Hepatic stellate cell (primary cell): ENCODE measurements around the gene CLIP2.
"Not testable (repeated sequence)": the region's sequence is repeated elsewhere in the genome, so short reads cannot be mapped to it uniquely, and the experiment has no call there.

Experiments
- DNase-seq: peaks from one replicate; pipeline ENCODE4 v3.0.0; 2011; ENCODE audit warnings: low spot score

CLIP2 gene

GRCh38 chr7:74297516-74298233, 8.5 kb downstream of the CLIP2 start:
- DNase-seq = no peak

GRCh38 chr7:74299401-74299800, 10.2 kb downstream of the CLIP2 start:
- DNase-seq = no peak

GRCh38 chr7:74300926-74301325, 11.7 kb downstream of the CLIP2 start:
- no peak for DNase-seq

GRCh38 chr7:74302745-74303221, 13.6 kb downstream of the CLIP2 start:
- DNase-seq = no peak

DNA sequence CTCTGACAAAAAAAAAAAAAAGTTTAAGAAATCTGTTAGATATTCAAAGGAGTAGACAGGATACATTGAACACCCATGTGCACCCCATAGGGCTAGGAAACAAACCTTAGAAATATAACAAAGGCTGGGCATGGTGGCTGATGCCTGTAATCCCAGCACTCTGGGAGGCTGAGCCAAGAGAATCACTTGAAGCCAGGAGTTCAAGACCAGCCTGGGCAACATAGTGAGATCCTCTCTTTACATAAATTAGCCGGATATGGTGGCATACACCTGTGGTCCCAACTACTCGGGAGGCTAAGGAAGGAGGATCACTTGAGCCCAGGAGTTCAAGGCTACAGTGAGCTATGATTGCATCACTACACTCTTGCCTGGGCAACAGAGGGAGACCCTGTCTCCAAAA, 15.3 kb downstream of the CLIP2 start:
- DNase-seq = no peak

DNA sequence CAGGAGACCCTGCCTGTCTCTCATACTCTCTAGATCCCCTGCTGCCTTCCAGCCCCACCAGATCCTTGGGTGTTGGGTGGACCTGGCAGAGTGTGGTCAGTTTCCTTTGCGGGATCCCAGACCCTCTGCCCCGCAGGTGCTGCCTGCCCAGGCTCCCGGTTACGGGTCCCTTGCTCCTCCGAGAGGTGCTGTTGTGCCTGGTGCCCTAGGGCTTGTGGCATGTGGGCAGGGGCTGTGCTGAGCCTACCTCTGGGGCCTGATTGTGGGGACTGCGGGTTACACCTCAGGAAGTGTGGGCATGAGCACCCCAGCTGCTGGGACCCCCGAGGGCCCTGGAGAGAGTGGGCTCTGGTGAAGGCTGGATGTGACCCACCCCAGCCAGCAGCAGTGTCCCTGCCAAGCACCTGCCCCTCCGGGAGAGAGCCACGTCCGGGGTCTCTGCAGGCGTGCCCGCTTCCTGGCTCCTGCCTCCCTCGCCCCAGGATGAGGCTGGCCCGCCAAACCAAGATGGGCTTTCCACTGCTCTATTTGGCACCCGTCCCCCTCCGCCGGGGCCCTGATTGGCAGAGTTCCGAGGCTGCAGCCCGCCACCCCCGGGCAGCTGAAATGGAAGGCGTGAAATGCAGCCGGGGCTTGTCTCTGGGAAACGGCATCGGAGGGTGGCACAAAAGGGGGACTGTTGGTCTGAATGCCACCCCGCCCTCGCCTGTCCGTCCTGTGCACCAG, 17.0 kb downstream of the CLIP2 start:
- DNase-seq = no peak

- peak; percentile 84 for DNase-seq
Observed at GRCh38 chr7:74306730-74307469, 17.7 kb downstream of the CLIP2 start.

- DNase-seq = no peak
Observed at GRCh38 chr7:74307738-74308505, 18.7 kb downstream of the CLIP2 start.

DNA sequence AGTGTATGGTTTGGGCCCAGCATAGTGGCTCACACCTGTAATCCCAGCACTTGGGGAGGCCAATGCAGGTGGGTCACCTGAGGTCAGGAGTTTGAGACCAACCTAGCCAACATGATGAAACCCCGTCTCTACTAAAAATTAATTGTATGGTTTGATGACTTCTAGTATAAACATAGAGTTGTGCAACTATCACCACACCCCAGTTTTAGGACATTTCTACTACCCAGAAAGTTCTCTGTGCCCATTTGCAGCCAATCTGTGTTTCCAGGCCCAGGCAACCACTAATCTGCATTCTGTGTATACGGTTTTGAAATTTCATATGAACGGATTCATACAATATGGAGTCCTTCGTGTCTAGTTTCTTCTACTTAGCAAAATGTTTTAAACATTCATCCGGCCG, 20.0 kb downstream of the CLIP2 start:
- DNase-seq = no peak

- DNase-seq = no peak
Observed at GRCh38 chr7:74311305-74311744, 22.1 kb downstream of the CLIP2 start.

- DNase-seq = no peak
Observed at GRCh38 chr7:74312418-74313028, 23.3 kb downstream of the CLIP2 start.

DNA sequence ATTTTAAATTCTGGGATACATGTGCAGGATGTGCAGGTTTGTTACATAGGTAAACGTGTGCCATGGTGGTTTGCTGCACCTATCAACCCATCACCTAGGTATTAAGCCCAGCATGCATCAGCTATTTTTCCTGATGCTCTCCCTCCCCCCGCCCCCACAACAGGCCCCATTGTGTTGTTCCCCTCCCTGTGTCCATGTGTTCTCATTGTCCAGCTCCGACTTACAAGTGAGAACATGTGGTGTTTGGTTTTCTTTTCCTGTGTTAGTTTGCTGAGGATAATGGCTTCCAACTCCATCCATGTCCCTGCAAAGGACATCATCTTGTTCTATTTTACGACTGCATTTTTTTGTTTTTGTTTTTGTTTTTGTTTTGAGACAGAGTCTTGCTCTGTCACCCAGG, 26.7 kb downstream of the CLIP2 start:
- not testable (repeated sequence) for DNase-seq

DNA sequence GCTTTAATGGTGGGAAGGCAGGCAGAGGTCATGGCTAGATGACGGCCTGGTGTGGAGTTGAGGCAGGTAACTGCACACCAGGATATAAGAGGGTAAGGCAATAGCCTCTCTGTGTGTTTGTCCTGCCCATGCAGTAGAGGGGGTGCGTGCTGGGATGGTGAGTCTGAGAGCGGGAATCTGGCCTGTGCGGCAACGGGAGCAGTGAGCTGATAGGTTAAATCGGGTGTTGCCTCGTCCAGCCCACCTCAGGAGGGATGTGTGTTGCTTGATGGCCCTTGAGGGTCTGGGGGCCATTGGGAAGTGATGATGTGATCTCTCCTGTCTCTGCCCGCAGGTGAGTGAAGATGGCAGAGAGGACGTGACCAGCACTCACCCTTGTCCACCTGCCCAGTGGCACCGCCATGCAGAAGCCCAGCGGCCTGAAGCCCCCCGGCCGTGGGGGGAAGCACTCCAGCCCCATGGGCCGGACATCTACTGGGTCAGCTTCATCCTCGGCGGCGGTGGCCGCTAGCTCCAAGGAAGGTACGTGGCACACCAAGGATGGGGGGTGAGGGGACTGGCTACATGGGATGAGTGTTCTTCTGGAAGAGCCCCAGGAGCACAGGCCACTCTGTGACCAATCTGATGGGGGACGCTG, 28.1 kb downstream of the CLIP2 start:
- DNase-seq = no peak

DNA sequence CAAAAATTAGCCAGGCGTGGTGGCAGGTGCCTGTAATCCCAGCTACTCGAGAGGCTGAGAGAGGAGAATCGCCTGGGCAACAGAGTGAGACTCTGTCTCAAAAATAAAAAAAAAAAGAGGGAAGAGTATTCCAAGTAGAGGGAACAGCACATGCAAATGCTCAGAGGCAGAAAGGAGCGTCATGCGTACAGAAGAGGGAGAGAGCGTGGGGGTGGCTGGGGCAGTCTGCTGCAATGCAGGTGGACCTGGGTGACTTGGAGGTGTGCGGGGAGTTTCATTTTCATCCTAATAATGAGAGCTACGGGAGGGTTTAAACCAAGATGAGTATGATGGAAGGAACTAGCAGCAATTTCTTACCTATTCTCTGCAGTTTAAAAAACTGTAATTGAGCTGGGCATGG, 28.8 kb downstream of the CLIP2 start:
- DNase-seq = no peak

GRCh38 chr7:74320645-74321221, 31.5 kb downstream of the CLIP2 start:
- no peak for DNase-seq

- DNase-seq = not testable (repeated sequence)
Observed at GRCh38 chr7:74322892-74323291, 33.7 kb downstream of the CLIP2 start.

- DNase-seq = no peak
Observed at GRCh38 chr7:74324531-74325209, 35.5 kb downstream of the CLIP2 start.

DNA sequence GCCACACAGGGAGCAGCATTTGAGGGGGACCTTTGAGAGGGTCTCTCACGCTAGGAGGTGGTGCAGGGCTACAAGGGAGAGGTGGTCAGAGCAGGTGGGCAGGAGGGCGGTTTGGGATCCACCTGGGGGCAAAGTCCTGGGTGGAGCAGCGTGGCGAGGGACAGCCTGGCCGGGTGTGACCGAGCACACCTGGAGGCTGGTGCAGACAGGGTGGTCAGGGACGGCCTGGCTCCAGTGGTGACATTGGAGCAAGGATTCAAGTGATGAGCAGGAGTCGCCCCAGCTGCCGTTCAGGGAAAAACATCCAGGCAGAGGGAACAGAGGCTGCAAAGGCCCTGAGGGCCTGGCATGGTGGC, 36.0 kb downstream of the CLIP2 start:
- no peak for DNase-seq

- no peak for DNase-seq
Observed at GRCh38 chr7:74329225-74329624, 40.0 kb downstream of the CLIP2 start.
